HepG2 (cell line): ENCODE data around the gene CAPN11. TPM values are rescaled to one million over a fixed set of nuclear protein-coding genes. Genes with fewer than 3 reads are reported as not detected.
"Not testable (repeated sequence)": the region's sequence is repeated elsewhere in the genome, so short reads cannot be mapped to it uniquely, and the experiment has no call there.

Experiments
- ATAC-seq: fragments of 200-7000 bp; cut with Tn5 transposase; 3 replicates; pipeline ENCODE4 v1.9.1; 2020; ENCODE audit warnings: mild to moderate bottlenecking, moderate library complexity
- BruUV-seq: library from RNA; stranded (reverse); fragments of 400-500 nt; replicated peaks from 2 replicates; lab custom pipeline; 2021; lab: Mats Ljungman, UMichigan
- CTCF ChIA-PET: fragments of 300-600 bp; formaldehyde crosslinking; extraction: SDS; loops from one replicate; lab custom pipeline; 2021; ENCODE audit warnings: low total read pairs, inconsistent platforms, low intra/inter-chr PET ratio; lab: Yijun Ruan, JAX
- POLR2A ChIA-PET: fragments of 350-600 bp; sonication (Branson Sonifier 250); formaldehyde crosslinking; loops from one replicate; lab custom pipeline; 2020; ENCODE audit warnings: antibody characterized with exemption, inconsistent platforms; lab: Yijun Ruan, JAX
- DNase-seq: peaks from one replicate; pipeline ENCODE4 v3.0.0-alpha.2; 2015; ENCODE audit warnings: low spot score
- FAIRE-seq: peaks from 3 replicates; lab custom pipeline; 2011; peaks lifted over from hg19 to GRCh38; lab: Jason Lieb, UNC
- H2AFZ ChIP-seq: one replicate; pipeline ENCODE4 v1.6.1; 2011; ENCODE audit warnings: low read length, inconsistent platforms
- H3K27ac ChIP-seq: fragments of 300-600 bp; 3 replicates; pipeline ENCODE4 v1.8.0; 2011; ENCODE audit warnings: mixed run types, mild to moderate bottlenecking, mixed read lengths, low read length, inconsistent platforms; ENCODE audit not compliant: insufficient read depth; ENCODE audit errors: extremely low read length
- H3K27me3 ChIP-seq, 2 experiments: fragments of 200-600 bp in 1 of 2; 2 replicates in 1 of 2; 3 replicates in 1 of 2; pipeline versions ENCODE4 v1.6.0 to v1.8.0; 2011; ENCODE audit warnings: low read length in 2 of 2, mild to moderate bottlenecking in 2 of 2, moderate library complexity in 2 of 2, inconsistent platforms in 1 of 2; ENCODE audit not compliant: insufficient read depth in 2 of 2, control insufficient read depth in 1 of 2
- H3K36me3 ChIP-seq, 2 experiments: fragments of 200-600 bp in 1 of 2; replicated peaks in 1 of 2; 2 replicates in 1 of 2; 3 replicates in 1 of 2; pipeline versions ENCODE4 v1.5.1 to v1.8.0; 2011; ENCODE audit warnings: low read length in 2 of 2, inconsistent platforms in 1 of 2; ENCODE audit not compliant: insufficient read depth in 2 of 2, control insufficient read depth in 1 of 2
- H3K4me1 ChIP-seq: 2 replicates; pipeline ENCODE4 v1.5.1; 2012; ENCODE audit warnings: low read length, inconsistent platforms; ENCODE audit not compliant: insufficient read depth
- H3K4me2 ChIP-seq: 2 replicates; pipeline ENCODE4 v1.6.0; 2011; ENCODE audit warnings: low read depth, low read length, inconsistent platforms
- H3K4me3 ChIP-seq, 3 experiments: fragments of 200-600 bp in 1 of 3; sonication (generic), shearing (Covaris generic) in 1 of 3; replicated peaks in 1 of 3; 2 replicates each; pipeline ENCODE4 v1.5.1; 2011 to 2016; ENCODE audit warnings: low read length in 3 of 3, inconsistent platforms in 2 of 3, low read depth in 2 of 3, mild to moderate bottlenecking in 2 of 3, control low read depth in 1 of 3, mixed read lengths in 1 of 3; ENCODE audit not compliant: insufficient read depth in 1 of 3
- H3K79me2 ChIP-seq: one replicate; pipeline ENCODE4 v1.6.1; 2011; ENCODE audit warnings: low read length, inconsistent platforms; ENCODE audit not compliant: insufficient read depth
- H3K9ac ChIP-seq: 2 replicates; pipeline ENCODE4 v1.6.0; 2011; ENCODE audit warnings: mild to moderate bottlenecking, low read depth, low read length, inconsistent platforms; ENCODE audit not compliant: insufficient read depth
- H3K9me3 ChIP-seq: 2 replicates; pipeline ENCODE4 v1.5.1; 2012; ENCODE audit warnings: mild to moderate bottlenecking, low read length
- H4K20me1 ChIP-seq: 2 replicates; pipeline ENCODE4 v1.6.0; 2011; ENCODE audit warnings: inconsistent platforms, mild to moderate bottlenecking, low read length, moderate library complexity; ENCODE audit not compliant: insufficient read depth
- WGBS: methylation state at CpG from one replicate; pipeline ENCODE4 v1.1.6; 2017; ENCODE audit warnings: low lambda C conversion rate; 5-methylcytosine and 5-hydroxymethylcytosine counted together
- in situ Hi-C: cut with HindIII; loops from 2 replicates; pipeline ENCODE4 v1.10.0; 2017; ENCODE audit warnings: low pct_unique_long_range_greater_than_20kb; ENCODE audit not compliant: extremely low pct_ligation_motif_present
- intact Hi-C: fragments of 100-400 bp; cut with micrococcal nuclease; formaldehyde crosslinking; loops from one replicate; pipeline ENCODE4 v1.10.0; 2022; ENCODE audit not compliant: unreplicated experiment
- polyA plus RNA-seq, 8 experiments: library from polyadenylated mRNA; depleted of rRNA in 3 of 8; stranded (reverse) in 7 of 8; unstranded in 1 of 8; fragments of >200 nt; fragmentation: Illumina TruSeq in 4 of 8; extraction: Trizol in 4 of 8; gene quantifications; 2 replicates each; pipeline versions ENCODE4 v1.2.1 to v1.2.3, GENCODE V29; 2011 to 2016; ENCODE audit warnings: low read depth in 4 of 8, missing spikeins in 1 of 8, mixed read lengths in 1 of 8; ENCODE audit not compliant: insufficient read depth in 1 of 8
- total RNA-seq, 5 experiments: library from RNA; depleted of rRNA; stranded (reverse); fragments of >200 nt; fragmentation: Illumina TruSeq; extraction: Trizol; gene quantifications; 2 replicates each; pipeline ENCODE4 v1.2.3, GENCODE V29; 2016; ENCODE audit warnings: low read depth in 1 of 5
- TF ChIP-seq, protein P1 (sequence below): sonication (generic); formaldehyde crosslinking; IDR thresholded peaks from 2 replicates; pipeline ENCODE4 v1.4.0; 2020; ENCODE audit warnings: missing genetic modification reagents; ENCODE audit errors: not compliant biosample characterization
- TF ChIP-seq, protein P2 (sequence below): sonication (generic); formaldehyde crosslinking; IDR thresholded peaks from 2 replicates; pipeline ENCODE4 v1.5.0; 2020; ENCODE audit warnings: mild to moderate bottlenecking, missing genetic modification reagents

The CAPN11 gene
- total and polyA plus RNA-seq, 2 of the 13 experiments (the other 11 are each of a cell fraction or from before 2014, with no cell fraction given): 0.07 to 0.11 TPM

DNA sequence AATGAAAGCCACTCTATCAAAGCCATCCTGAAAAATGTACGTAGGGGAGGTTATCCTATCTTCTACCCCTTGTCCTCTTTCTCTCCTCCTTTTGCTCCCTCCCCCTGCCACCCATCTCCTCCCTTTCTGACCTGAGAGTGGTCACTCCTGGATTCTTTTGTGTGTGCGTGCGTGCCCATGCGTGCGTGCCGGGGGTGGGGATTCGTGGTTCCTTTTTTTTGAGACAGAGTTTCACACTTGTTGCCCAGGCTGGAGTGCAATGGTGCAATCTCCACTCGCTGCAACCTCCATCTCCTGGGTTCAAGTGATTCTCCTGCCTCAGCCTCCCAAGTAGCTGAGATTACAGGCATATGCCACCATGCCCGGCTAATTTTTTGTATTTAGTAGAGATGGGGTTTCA, 72.8 kb downstream of the CAPN11 start:
- BruUV-seq, H3K27ac ChIP-seq, in situ Hi-C loops, intact Hi-C loops, CTCF ChIA-PET, DNase-seq, H3K4me2 ChIP-seq, POLR2A ChIA-PET, H3K9me3 ChIP-seq, H2AFZ ChIP-seq, H3K9ac ChIP-seq, H3K79me2 ChIP-seq, FAIRE-seq, H4K20me1 ChIP-seq, H3K27me3 ChIP-seq, ATAC-seq, H3K4me3 ChIP-seq: not testable (repeated sequence)
- Histone ChIP-seq H3K4me1 (peaks cover 48% of the 10 kb centered on the region), H3K36me3 (peaks cover 11 to 24% of the 10 kb centered on the region in 2 experiments)
- 98% methylated on average over 9 of the region's 9 CpGs for WGBS

DNA sequence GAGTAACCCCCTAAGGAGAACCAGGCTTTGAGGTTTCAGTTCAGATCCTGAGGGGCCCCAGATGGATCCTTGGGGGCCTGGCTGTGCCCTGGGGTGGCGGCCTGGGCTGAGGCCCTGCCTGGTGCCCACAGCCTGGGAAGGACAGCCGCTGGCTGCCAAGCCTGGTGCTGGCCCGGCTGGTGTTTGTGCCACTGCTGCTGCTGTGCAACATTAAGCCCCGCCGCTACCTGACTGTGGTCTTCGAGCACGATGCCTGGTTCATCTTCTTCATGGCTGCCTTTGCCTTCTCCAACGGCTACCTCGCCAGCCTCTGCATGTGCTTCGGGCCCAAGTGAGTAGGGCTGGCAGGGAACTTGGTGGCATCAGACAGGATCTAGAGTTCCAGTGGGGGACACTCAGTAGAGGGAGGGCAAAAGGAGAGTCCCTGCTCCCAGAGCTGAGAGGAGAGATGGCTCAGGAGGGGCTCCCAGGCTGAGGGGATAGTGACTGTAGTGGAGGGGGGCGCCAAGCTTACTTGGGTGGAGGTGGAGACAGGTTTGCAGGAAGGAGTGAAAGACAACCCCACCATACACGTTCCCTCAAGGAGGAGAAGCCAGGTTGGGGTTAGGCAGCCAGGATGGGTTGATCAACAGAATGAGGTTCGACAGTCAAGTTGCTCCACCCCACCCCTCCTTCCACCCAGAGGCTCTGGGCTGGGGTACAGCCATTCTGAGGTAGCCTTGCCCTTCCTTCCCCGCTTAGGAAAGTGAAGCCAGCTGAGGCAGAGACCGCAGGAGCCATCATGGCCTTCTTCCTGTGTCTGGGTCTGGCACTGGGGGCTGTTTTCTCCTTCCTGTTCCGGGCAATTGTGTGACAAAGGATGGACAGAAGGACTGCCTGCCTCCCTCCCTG, 74.3 kb downstream of the CAPN11 start:
- FAIRE-seq: no peak
- no peak overlapping the region for H3K27ac ChIP-seq

More for the DNA sequence above, 74.3 kb downstream of the CAPN11 start:
- ATAC-seq (no peak), DNase-seq (no peak)
- Histone ChIP-seq H3K27me3 (no peaks in the 10 kb centered on the region), H3K4me1 (peaks cover 53% of the 10 kb centered on the region), H2AFZ (no peak overlapping the region), H3K36me3 (peaks cover 11 to 24% of the 10 kb centered on the region in 2 experiments), H4K20me1 (no peaks in the 10 kb centered on the region), H3K79me2 (no peaks in the 10 kb centered on the region), H3K9ac (no peak overlapping the region)
- in situ Hi-C loops: no loop called here
- 94% methylated on average over 16 of the region's 16 CpGs for WGBS
- TF ChIP-seq, protein P1, sequence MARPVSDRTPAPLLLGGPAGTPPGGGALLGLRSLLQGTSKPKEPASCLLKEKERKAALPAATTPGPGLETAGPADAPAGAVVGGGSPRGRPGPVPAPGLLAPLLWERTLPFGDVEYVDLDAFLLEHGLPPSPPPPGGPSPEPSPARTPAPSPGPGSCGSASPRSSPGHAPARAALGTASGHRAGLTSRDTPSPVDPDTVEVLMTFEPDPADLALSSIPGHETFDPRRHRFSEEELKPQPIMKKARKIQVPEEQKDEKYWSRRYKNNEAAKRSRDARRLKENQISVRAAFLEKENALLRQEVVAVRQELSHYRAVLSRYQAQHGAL: no peak
- TF ChIP-seq, protein P2, sequence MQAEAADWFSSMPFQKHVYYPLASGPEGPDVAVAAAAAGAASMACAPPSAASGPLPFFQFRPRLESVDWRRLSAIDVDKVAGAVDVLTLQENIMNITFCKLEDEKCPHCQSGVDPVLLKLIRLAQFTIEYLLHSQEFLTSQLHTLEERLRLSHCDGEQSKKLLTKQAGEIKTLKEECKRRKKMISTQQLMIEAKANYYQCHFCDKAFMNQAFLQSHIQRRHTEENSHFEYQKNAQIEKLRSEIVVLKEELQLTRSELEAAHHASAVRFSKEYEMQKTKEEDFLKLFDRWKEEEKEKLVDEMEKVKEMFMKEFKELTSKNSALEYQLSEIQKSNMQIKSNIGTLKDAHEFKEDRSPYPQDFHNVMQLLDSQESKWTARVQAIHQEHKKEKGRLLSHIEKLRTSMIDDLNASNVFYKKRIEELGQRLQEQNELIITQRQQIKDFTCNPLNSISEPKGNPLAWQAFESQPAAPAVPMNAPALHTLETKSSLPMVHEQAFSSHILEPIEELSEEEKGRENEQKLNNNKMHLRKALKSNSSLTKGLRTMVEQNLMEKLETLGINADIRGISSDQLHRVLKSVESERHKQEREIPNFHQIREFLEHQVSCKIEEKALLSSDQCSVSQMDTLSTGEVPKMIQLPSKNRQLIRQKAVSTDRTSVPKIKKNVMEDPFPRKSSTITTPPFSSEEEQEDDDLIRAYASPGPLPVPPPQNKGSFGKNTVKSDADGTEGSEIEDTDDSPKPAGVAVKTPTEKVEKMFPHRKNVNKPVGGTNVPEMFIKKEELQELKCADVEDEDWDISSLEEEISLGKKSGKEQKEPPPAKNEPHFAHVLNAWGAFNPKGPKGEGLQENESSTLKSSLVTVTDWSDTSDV: peak; percentile 21; the same call in 1 of the 2 replicates
- TF ChIP-seq, all 625 proteins: peak for 1
- Histone ChIP-seq H3K9me3 (no peaks in the 10 kb centered on the region), H3K4me2 (no peak overlapping the region), H3K4me3 (no peak overlapping the region)
- POLR2A ChIA-PET: interaction anchor here (3.7 kb wide), 1 partner anchor 9 kb away, joined by 20 read pairs; the partner anchor contains the start of gene SLC29A1
- CTCF ChIA-PET: interaction anchor here (2.6 to 5.3 kb wide), 3 partner anchors 11 to 137 kb away, joined by 18 to 38 read pairs (median 36); partner anchors contain the start of gene SLC29A1
- intact Hi-C loops: no loop called here
- BruUV-seq: no TSS peak
